HG02759 (cell line): Measurements from ENCODE around the gene ASH1L.
"Not testable (repeated sequence)": the region's sequence is repeated elsewhere in the genome, so short reads cannot be mapped to it uniquely, and the experiment has no call there.

Experiments used
- ATAC-seq: cut with Tn5 transposase; IDR thresholded peaks from one replicate; pipeline ENCODE4 v1.9.1; 2021; ENCODE audit warnings: mild to moderate bottlenecking, moderate library complexity; ENCODE audit not compliant: unreplicated experiment

The ASH1L gene

GRCh38 chr1:155499263-155499662 lies 63.3 kb downstream of the ASH1L start:
- ATAC-seq, result no peak

- ATAC-seq, result not testable (repeated sequence)
These were observed 69.0 kb downstream of the ASH1L start for GRCh38 chr1:155493595-155493994.

- ATAC-seq, result not testable (repeated sequence)
These were observed 74.2 kb downstream of the ASH1L start for GRCh38 chr1:155488419-155488818.

GRCh38 chr1:155487541-155487940 lies 75.1 kb downstream of the ASH1L start:
- no peak for ATAC-seq

GRCh38 chr1:155486952-155487351 lies 75.7 kb downstream of the ASH1L start:
- ATAC-seq, result not testable (repeated sequence)

- no peak for ATAC-seq
These were observed 76.7 kb downstream of the ASH1L start for GRCh38 chr1:155485945-155486344.

- no peak for ATAC-seq
These were observed 77.4 kb downstream of the ASH1L start for GRCh38 chr1:155485222-155485621.

- ATAC-seq, result no peak
These were observed 80.8 kb downstream of the ASH1L start for GRCh38 chr1:155481741-155482241.

GRCh38 chr1:155479205-155479604 lies 83.4 kb downstream of the ASH1L start:
- ATAC-seq, result no peak

- ATAC-seq, result no peak
These were observed 84.2 kb downstream of the ASH1L start for GRCh38 chr1:155478270-155478852.

- no peak for ATAC-seq
These were observed 88.5 kb downstream of the ASH1L start for GRCh38 chr1:155474146-155474545.

- no peak for ATAC-seq
These were observed 89.3 kb downstream of the ASH1L start for GRCh38 chr1:155473151-155473821.

- ATAC-seq, result no peak
These were observed 90.0 kb downstream of the ASH1L start for GRCh38 chr1:155472491-155473083.

- ATAC-seq, result no peak
These were observed 90.7 kb downstream of the ASH1L start for GRCh38 chr1:155471891-155472290.

GRCh38 chr1:155471026-155471425 lies 91.6 kb downstream of the ASH1L start:
- no peak for ATAC-seq

GRCh38 chr1:155466996-155467395 lies 95.6 kb downstream of the ASH1L start:
- no peak for ATAC-seq

- no peak for ATAC-seq
These were observed 96.0 kb downstream of the ASH1L start for GRCh38 chr1:155466617-155466972.

- no peak for ATAC-seq
These were observed 98.5 kb downstream of the ASH1L start for GRCh38 chr1:155463865-155464650.

GRCh38 chr1:155458111-155458510 lies 104.5 kb downstream of the ASH1L start:
- ATAC-seq, result no peak

- no peak for ATAC-seq
These were observed 105.3 kb downstream of the ASH1L start for GRCh38 chr1:155457266-155457665.

- ATAC-seq, result no peak
These were observed 106.9 kb downstream of the ASH1L start for GRCh38 chr1:155455588-155456195.
